Thyroid gland (tissue), 4 donors: ENCODE data around the gene TRIM71. TPM values are rescaled to one million over a fixed set of nuclear protein-coding genes. Genes with fewer than 3 reads are reported as not detected.

ENCODE experiments used
- DNase-seq, 2 donors: peaks; one replicate each; pipeline ENCODE4 v3.0.0-alpha.2; 2019
- H3K27ac ChIP-seq, 3 donors: fragments of 200-600 bp; sonication (generic); 1 replicate in 2 of 3; 2 replicates in 1 of 3; pipeline ENCODE4 v1.5.1; 2016 to 2019; ENCODE audit warnings: mild to moderate bottlenecking in 1 of 3, moderate library complexity in 1 of 3
- H3K27me3 ChIP-seq: fragments of 200-600 bp; sonication (generic); one replicate; pipeline ENCODE4 v1.5.1; 2019
- H3K36me3 ChIP-seq, 2 donors: fragments of 200-600 bp; sonication (generic); one replicate each; pipeline ENCODE4 v1.5.1; 2016 to 2019
- H3K4me1 ChIP-seq, 2 donors: fragments of 200-600 bp; sonication (generic); one replicate each; pipeline ENCODE4 v1.5.1; 2017 to 2019
- H3K4me3 ChIP-seq, 3 donors: fragments of 200-600 bp; sonication (generic); replicated peaks in 1 of 3; 1 replicate in 2 of 3; 2 replicates in 1 of 3; pipeline ENCODE4 v1.5.1; 2016; ENCODE audit warnings: mild to moderate bottlenecking in 1 of 3
- H3K9me3 ChIP-seq: fragments of 200-600 bp; sonication (generic); one replicate; pipeline ENCODE4 v1.5.1; 2017
- POLR2A ChIP-seq, 2 donors: fragments of 450-650 bp; IDR thresholded peaks; one replicate each; pipeline ENCODE4 v1.6.1; 2017; ENCODE audit warnings: antibody characterized with exemption in 2 of 2, mild to moderate bottlenecking in 2 of 2, moderate library complexity in 1 of 2
- WGBS, 2 donors: methylation state at CpG; one replicate each; pipeline ENCODE4 v1.1.5; 2017; 5-methylcytosine and 5-hydroxymethylcytosine counted together
- intact Hi-C: fragments of 100-400 bp; cut with DNase I; formaldehyde crosslinking; loops from one replicate; pipeline ENCODE4 v1.15.1; 2023
- total RNA-seq, 4 donors: library from RNA; depleted of rRNA; stranded (reverse); fragments of >200 nt; gene quantifications; one replicate each; pipeline ENCODE4 v1.2.3, GENCODE V29; 2016
- TF ChIP-seq, protein P1 (sequence below), 6 experiments: fragments of 200-600 bp in 3 of 6; fragments of 450-650 bp in 3 of 6; sonication (generic) in 3 of 6; IDR thresholded peaks; one replicate each; pipeline ENCODE4 v1.5.1; 2016 to 2019; ENCODE audit warnings: antibody characterized with exemption in 6 of 6, mild to moderate bottlenecking in 2 of 6, inconsistent platforms in 1 of 6, moderate library complexity in 1 of 6

The TRIM71 gene
- total RNA-seq, 4 donors from 2014 or later: under 0.01 to 0.15 (median 0.13) TPM; not detected in 1

DNA sequence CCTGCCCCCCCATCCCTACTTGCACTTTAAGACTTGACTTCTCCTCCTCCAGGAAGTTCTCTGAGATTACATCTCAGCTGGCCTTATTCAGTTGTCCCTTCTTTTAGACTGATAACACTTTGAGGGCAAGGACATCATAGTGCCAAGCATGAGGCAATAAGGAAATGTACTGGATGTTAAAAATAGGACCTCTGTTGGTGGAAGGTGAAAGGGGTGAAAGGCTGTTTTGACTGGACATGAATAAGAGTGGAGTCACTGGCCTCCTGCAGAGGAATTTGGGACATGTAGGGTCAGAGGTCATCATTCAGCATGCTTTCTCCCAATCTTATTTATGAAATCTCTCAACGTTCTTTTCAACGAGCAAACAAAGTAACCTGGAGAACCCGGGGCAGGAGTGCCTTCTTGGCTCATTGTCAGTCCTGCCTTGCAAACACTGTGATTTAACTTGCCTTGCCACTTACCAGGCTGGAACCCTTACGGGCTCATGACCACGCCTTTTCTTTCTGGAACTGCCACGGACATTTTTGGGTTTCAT lies 38.6 kb downstream of the TRIM71 start:
- no peak for TF ChIP-seq POLR2A (IDR thresholded peaks at IDR 0.05)
- TF ChIP-seq, protein P1, sequence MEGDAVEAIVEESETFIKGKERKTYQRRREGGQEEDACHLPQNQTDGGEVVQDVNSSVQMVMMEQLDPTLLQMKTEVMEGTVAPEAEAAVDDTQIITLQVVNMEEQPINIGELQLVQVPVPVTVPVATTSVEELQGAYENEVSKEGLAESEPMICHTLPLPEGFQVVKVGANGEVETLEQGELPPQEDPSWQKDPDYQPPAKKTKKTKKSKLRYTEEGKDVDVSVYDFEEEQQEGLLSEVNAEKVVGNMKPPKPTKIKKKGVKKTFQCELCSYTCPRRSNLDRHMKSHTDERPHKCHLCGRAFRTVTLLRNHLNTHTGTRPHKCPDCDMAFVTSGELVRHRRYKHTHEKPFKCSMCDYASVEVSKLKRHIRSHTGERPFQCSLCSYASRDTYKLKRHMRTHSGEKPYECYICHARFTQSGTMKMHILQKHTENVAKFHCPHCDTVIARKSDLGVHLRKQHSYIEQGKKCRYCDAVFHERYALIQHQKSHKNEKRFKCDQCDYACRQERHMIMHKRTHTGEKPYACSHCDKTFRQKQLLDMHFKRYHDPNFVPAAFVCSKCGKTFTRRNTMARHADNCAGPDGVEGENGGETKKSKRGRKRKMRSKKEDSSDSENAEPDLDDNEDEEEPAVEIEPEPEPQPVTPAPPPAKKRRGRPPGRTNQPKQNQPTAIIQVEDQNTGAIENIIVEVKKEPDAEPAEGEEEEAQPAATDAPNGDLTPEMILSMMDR (IDR thresholded peaks at IDR 0.05): no peak
- Histone ChIP-seq H3K36me3 (no peaks in the 10 kb centered on the region), H3K4me1 (peaks cover 0 to 7% of the 10 kb centered on the region in 2 donors), H3K4me3 (no peak overlapping the region), H3K27ac (no peak overlapping the region), H3K27me3 (no peaks in the 10 kb centered on the region), H3K9me3 (no peaks in the 10 kb centered on the region)
- intact Hi-C loops: no loop called here
- peak; percentile 26 to 40 for DNase-seq
- 18 to 45% methylated on average over 6 of the region's 6 CpGs for WGBS, 2 donors

DNA sequence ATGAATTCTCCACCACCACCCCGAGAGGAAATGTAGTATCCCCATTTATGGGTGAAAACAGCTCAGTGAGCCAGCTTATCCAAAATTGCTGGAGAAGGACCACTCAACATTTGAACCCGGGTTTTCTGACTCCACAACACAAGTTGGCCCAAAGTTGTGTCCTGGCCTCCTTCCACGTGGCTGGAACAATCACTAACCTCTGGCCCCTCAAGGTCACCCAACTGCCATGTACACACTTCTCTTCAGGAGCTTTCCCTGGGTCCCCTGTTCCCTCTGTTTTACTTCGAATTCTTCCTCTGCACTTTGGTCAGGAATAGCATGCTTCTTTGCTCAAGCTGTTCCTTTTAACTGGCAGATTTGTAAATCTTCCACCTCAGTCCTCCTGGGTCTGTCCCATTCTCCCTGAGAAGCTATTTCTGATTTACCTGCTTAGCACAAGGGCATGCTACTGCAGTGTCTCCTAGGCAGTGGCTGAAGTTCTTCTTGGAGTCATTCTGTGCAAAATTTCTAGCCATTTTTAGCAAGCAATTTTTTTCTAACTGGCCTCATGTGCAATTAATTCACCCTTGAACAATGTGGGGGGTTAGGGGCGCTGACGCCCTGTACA lies 39.2 kb downstream of the TRIM71 start:
- H3K36me3 ChIP-seq: no peaks in the 10 kb centered on the region
- TF ChIP-seq, protein P1 (IDR thresholded peaks at IDR 0.05): no peak
- TF ChIP-seq POLR2A (IDR thresholded peaks at IDR 0.05): no peak
- no peaks in the 10 kb centered on the region for H3K27me3 ChIP-seq
- WGBS, 2 donors: 61 to 62% methylated on average over 6 of the region's 6 CpGs
- DNase-seq: no peak
- intact Hi-C loops: no loop called here
- no peak overlapping the region for H3K4me3 ChIP-seq
- no peaks in the 10 kb centered on the region for H3K9me3 ChIP-seq
- H3K4me1 ChIP-seq: peaks cover 0 to 7% of the 10 kb centered on the region in 2 donors
- H3K27ac ChIP-seq: no peak overlapping the region

DNA sequence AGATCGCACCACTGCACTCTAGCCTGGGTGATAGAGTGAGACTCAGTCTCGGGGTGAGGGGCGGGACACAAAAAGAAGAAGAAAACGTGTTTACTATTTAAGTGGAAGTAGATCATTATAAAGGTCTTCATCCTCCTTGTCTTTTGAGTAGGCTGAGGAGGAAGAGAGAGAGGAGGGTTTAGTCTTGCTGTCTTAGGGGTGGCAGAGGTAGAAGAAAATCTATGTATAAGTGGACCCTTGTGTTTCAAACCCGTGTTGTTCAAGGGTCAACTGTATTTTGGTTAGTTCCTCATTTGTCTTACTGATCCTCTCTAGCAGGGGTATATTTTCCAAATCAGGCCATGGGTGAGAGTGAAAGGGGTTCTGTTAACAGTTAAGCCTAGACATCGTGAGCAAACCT lies 40.1 kb downstream of the TRIM71 start:
- no peak overlapping the region for H3K4me3 ChIP-seq
- no peak overlapping the region for H3K27ac ChIP-seq
- TF ChIP-seq POLR2A (IDR thresholded peaks at IDR 0.05): no peak
- TF ChIP-seq, protein P1 (IDR thresholded peaks at IDR 0.05): no peak
- intact Hi-C loops: no loop called here
- H3K4me1 ChIP-seq: peaks cover 0 to 7% of the 10 kb centered on the region in 2 donors
- H3K9me3 ChIP-seq: no peaks in the 10 kb centered on the region
- DNase-seq: no peak
- H3K36me3 ChIP-seq: no peaks in the 10 kb centered on the region
- 86 to 90% methylated on average over 6 of the region's 6 CpGs for WGBS, 2 donors
- no peaks in the 10 kb centered on the region for H3K27me3 ChIP-seq

DNA sequence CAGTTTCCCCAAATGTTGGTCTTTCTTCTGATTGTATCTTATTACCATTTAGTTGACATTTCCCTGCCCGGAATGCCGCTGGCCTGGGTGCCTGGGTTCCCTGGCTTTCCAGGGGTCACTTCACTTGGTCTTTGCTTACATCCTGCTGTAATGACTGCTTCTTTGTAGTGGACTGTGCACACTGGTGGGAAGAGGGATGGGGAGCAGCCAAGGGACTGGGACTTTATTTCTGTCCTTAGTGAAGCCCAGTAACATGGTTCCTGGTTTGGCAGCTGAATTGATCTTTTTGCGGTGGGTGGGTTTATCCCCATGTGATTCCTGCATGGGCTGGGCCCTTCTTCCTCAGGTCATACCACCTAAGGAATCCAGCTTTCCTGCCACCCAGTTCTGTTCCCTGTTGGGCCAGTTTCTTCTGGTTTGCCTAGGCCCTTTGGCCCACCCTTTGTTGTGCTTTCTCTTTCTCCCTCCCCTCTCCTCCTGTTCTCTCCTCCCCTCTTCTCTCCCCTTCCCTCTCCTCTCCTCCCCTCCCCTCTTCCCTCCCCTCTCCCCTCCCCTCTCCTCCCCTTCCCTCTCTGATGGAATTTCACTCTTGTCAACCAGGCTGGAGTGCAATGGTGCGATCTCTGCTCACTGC lies 41.9 kb downstream of the TRIM71 start:
- no peak overlapping the region for H3K4me3 ChIP-seq
- H3K27ac ChIP-seq: no peak overlapping the region
- H3K9me3 ChIP-seq: no peaks in the 10 kb centered on the region
- no peak for TF ChIP-seq POLR2A (IDR thresholded peaks at IDR 0.05)
- TF ChIP-seq, protein P1 (IDR thresholded peaks at IDR 0.05): no peak
- WGBS, 2 donors: 98% methylated on average over 4 of the region's 4 CpGs
- H3K36me3 ChIP-seq: no peaks in the 10 kb centered on the region
- no peaks in the 10 kb centered on the region for H3K27me3 ChIP-seq
- intact Hi-C loops: no loop called here
- peaks cover 0 to 7% of the 10 kb centered on the region in 2 donors for H3K4me1 ChIP-seq
- no peak for DNase-seq

DNA sequence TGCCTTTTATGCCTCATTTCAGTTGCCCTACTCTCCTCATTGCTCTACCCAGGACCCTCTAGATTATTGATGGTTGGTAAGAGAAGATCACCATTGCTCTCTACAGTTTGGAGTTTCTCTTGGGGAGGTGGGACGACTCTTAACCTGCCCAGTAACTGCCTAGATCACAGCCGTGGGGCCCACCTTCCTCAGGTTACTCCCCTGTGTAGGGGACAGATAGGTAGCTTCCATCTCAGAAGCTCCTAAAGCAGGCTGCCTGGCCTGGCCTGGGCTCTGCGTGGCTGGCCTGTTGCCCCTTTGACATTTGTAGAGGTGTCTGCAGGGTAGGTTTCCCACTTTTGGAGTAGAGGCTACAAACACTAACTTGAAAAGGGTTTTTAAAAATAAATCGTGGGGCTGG lies 42.7 kb downstream of the TRIM71 start:
- H3K36me3 ChIP-seq: no peaks in the 10 kb centered on the region
- H3K27me3 ChIP-seq: no peaks in the 10 kb centered on the region
- WGBS, 2 donors: 98 to 100% methylated on average over 4 of the region's 4 CpGs
- TF ChIP-seq, protein P1 (IDR thresholded peaks at IDR 0.05): no peak
- TF ChIP-seq POLR2A (IDR thresholded peaks at IDR 0.05): no peak
- no peak overlapping the region for H3K4me3 ChIP-seq
- peaks cover 0 to 7% of the 10 kb centered on the region in 2 donors for H3K4me1 ChIP-seq
- no peak for DNase-seq
- no peak overlapping the region for H3K27ac ChIP-seq
- H3K9me3 ChIP-seq: no peaks in the 10 kb centered on the region
- intact Hi-C loops: no loop called here
